Measurements from ENCODE around the gene GNG7.
"Not testable (repeated sequence)": the region's sequence is repeated elsewhere in the genome, so short reads cannot be mapped to it uniquely, and the experiment has no call there.

GNG7 gene

GRCh38 chr19:2584002-2584401, 118.5 kb downstream of the GNG7 start:
- no CpG with 5 or more reads among the region's 5 CpGs for WGBS (ENCODE audit: insufficient coverage, insufficient read length)
- Histone ChIP-seq H3K27ac (ENCODE audit: low read length) (no peak overlapping the region), H3K9me3 (ENCODE audit: control insufficient read depth, insufficient read depth, low read length) (no peaks in the 10 kb centered on the region), H3K4me1 (ENCODE audit: control insufficient read depth, insufficient read depth, low read length) (peaks cover 7% of the 10 kb centered on the region; the same call in 1 of the 2 replicates), H3K27me3 (ENCODE audit: control insufficient read depth, insufficient read depth, low read length) (no peaks in the 10 kb centered on the region), H3K36me3 (ENCODE audit: control insufficient read depth, insufficient read depth, low read length) (no peaks in the 10 kb centered on the region), H3K4me3 (ENCODE audit: low read length) (no peak overlapping the region)
- DNase-seq (ENCODE audit: low read depth, low spot score), result no peak

- WGBS (ENCODE audit: insufficient coverage, insufficient read length), result no CpG with 5 or more reads among the region's 6 CpGs
- Histone ChIP-seq H3K9me3 (ENCODE audit: control insufficient read depth, insufficient read depth, low read length) (no peaks in the 10 kb centered on the region), H3K27ac (ENCODE audit: low read length) (no peak overlapping the region), H3K4me1 (ENCODE audit: control insufficient read depth, insufficient read depth, low read length) (peaks cover 9% of the 10 kb centered on the region; the same call in 1 of the 2 replicates), H3K36me3 (ENCODE audit: control insufficient read depth, insufficient read depth, low read length) (no peaks in the 10 kb centered on the region), H3K27me3 (ENCODE audit: control insufficient read depth, insufficient read depth, low read length) (no peaks in the 10 kb centered on the region), H3K4me3 (ENCODE audit: low read length) (no peak overlapping the region)
- no peak for DNase-seq (ENCODE audit: low read depth, low spot score)
Measured at GRCh38 chr19:2582984-2583956, 119.2 kb downstream of the GNG7 start.

GRCh38 chr19:2580396-2580795, 122.1 kb downstream of the GNG7 start:
- not testable (repeated sequence) for H3K9me3 ChIP-seq (ENCODE audit: control insufficient read depth, insufficient read depth, low read length); H3K27me3 ChIP-seq (ENCODE audit: control insufficient read depth, insufficient read depth, low read length); H3K36me3 ChIP-seq (ENCODE audit: control insufficient read depth, insufficient read depth, low read length); H3K4me3 ChIP-seq (ENCODE audit: low read length); H3K27ac ChIP-seq (ENCODE audit: low read length); DNase-seq (ENCODE audit: low read depth, low spot score); H3K4me1 ChIP-seq (ENCODE audit: control insufficient read depth, insufficient read depth, low read length)
- WGBS (ENCODE audit: insufficient coverage, insufficient read length), result no CpG with 5 or more reads among the region's 5 CpGs

- Histone ChIP-seq H3K27ac (ENCODE audit: low read length) (no peak overlapping the region), H3K4me1 (ENCODE audit: control insufficient read depth, insufficient read depth, low read length) (peaks cover 1% of the 10 kb centered on the region; the same call in 1 of the 2 replicates), H3K36me3 (ENCODE audit: control insufficient read depth, insufficient read depth, low read length) (no peaks in the 10 kb centered on the region), H3K27me3 (ENCODE audit: control insufficient read depth, insufficient read depth, low read length) (no peaks in the 10 kb centered on the region), H3K4me3 (ENCODE audit: low read length) (no peak overlapping the region), H3K9me3 (ENCODE audit: control insufficient read depth, insufficient read depth, low read length) (no peaks in the 10 kb centered on the region)
- no CpG with 5 or more reads among the region's 14 CpGs for WGBS (ENCODE audit: insufficient coverage, insufficient read length)
- DNase-seq (ENCODE audit: low read depth, low spot score), result no peak
Measured at GRCh38 chr19:2579678-2580280, 122.7 kb downstream of the GNG7 start.

- H3K27me3 ChIP-seq (ENCODE audit: control insufficient read depth, insufficient read depth, low read length), result no peaks in the 10 kb centered on the region
- no peaks in the 10 kb centered on the region for H3K9me3 ChIP-seq (ENCODE audit: control insufficient read depth, insufficient read depth, low read length)
- DNase-seq (ENCODE audit: low read depth, low spot score), result no peak
- no peaks in the 10 kb centered on the region for H3K36me3 ChIP-seq (ENCODE audit: control insufficient read depth, insufficient read depth, low read length)
- peaks cover 1% of the 10 kb centered on the region; the same call in 1 of the 2 replicates for H3K4me1 ChIP-seq (ENCODE audit: control insufficient read depth, insufficient read depth, low read length)
- no peak overlapping the region for H3K27ac ChIP-seq (ENCODE audit: low read length)
- peak overlapping the region; percentile 43; the same call in 1 of the 2 replicates for H3K4me3 ChIP-seq (ENCODE audit: low read length)
- no CpG with 5 or more reads among the region's 47 CpGs for WGBS (ENCODE audit: insufficient coverage, insufficient read length)
Measured at GRCh38 chr19:2578901-2579677, 123.4 kb downstream of the GNG7 start.

DNA sequence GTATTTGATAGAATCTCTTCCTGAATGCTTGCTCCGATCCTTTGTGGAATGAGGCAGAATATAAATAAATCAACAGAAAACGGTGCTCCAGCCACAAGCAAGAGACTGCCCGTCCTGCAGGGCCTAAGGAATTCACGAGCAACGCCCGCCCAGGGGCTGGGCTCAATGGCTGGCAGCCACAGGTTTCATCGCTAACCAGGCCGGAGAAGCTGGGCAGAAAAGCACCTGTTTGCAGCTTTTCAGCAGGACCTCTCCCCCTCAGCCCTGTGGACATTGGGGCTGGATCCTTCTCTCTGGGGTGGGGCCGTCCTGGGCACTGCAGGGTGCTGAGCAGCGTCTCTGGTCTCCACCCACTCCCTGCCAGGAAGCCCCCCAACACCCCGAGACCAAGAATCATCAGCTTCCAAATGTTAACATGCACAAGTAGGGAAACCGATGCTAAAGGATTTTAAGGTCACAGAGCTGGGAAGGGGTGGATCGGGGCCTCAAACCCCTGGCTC, 124.1 kb downstream of the GNG7 start:
- H3K27ac ChIP-seq (ENCODE audit: low read length), result no peak overlapping the region
- peaks cover 1% of the 10 kb centered on the region; the same call in 1 of the 2 replicates for H3K4me1 ChIP-seq (ENCODE audit: control insufficient read depth, insufficient read depth, low read length)
- H3K27me3 ChIP-seq (ENCODE audit: control insufficient read depth, insufficient read depth, low read length), result no peaks in the 10 kb centered on the region
- H3K36me3 ChIP-seq (ENCODE audit: control insufficient read depth, insufficient read depth, low read length), result no peaks in the 10 kb centered on the region
- no peak for DNase-seq (ENCODE audit: low read depth, low spot score)
- H3K9me3 ChIP-seq (ENCODE audit: control insufficient read depth, insufficient read depth, low read length), result no peaks in the 10 kb centered on the region
- no CpG with 5 or more reads among the region's 13 CpGs for WGBS (ENCODE audit: insufficient coverage, insufficient read length)
- H3K4me3 ChIP-seq (ENCODE audit: low read length), result peak overlapping the region; percentile 43; the same call in 1 of the 2 replicates

DNA sequence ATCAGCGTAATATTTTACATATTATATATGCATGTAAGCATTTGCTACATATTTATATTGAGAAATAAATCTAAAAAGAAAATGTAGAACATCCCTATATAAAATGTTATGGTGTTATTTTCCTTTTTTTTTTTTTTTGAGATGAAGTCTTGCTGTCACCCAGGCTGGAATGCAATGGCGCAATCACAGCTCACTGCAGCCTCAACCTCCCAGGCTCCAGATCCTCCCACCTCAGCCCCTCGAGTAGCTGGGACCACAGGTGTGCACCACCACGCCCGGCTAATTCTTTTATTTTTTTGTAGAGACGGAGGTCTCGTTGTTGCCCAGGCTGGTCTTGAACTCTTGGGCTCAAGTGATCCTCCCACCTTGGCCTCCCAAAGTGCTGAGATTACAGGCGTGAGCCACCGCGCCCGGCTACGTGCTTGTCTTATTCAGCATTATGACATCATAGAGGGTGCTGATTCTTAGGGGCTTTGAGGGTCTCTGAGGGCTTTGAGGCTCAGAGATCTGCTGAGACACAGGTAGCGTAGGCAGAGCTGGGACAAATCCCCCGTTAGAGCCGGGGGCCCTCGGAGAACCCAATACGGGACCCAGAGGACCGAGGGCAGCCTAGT, 124.7 kb downstream of the GNG7 start:
- H3K4me1 ChIP-seq (ENCODE audit: control insufficient read depth, insufficient read depth, low read length), result peaks cover 1% of the 10 kb centered on the region; the same call in 1 of the 2 replicates
- no peak overlapping the region for H3K4me3 ChIP-seq (ENCODE audit: low read length)
- WGBS (ENCODE audit: insufficient coverage, insufficient read length), result no CpG with 5 or more reads among the region's 18 CpGs
- no peaks in the 10 kb centered on the region for H3K9me3 ChIP-seq (ENCODE audit: control insufficient read depth, insufficient read depth, low read length)
- H3K27me3 ChIP-seq (ENCODE audit: control insufficient read depth, insufficient read depth, low read length), result no peaks in the 10 kb centered on the region
- no peak for DNase-seq (ENCODE audit: low read depth, low spot score)
- H3K27ac ChIP-seq (ENCODE audit: low read length), result no peak overlapping the region
- no peaks in the 10 kb centered on the region for H3K36me3 ChIP-seq (ENCODE audit: control insufficient read depth, insufficient read depth, low read length)

DNA sequence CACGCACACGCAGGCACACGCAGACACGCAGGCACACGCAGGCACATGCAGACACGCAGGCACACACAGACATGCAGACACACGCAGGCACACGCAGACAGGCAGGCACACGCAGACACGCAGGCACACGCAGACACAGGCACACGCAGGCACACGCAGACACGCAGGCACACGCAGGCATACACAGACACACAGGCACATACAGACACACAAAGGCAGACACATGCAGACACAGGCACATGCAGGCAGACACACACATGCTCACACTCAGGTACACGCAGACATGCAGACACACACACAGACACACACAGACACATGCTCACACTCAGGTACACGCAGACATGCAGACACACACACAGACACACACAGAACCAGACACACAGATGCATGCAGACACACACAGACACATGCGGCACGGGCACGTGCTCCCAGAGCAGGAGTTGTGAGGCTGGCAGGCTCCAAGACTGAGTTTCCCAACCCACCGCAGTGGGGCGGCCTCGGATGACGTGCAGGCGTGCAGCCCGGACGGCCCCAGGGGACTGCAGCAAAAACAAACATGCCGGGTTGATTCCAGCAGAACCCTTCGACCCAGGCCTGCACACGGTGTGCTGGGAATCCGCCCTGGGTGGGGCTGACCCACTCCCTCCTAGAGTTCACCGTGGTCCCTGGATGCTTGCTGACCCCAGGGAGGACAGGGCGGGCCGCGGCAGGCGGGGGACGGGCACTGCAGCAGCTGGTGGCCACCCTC, 126.6 kb downstream of the GNG7 start:
- no peak overlapping the region for H3K4me3 ChIP-seq (ENCODE audit: low read length)
- H3K27ac ChIP-seq (ENCODE audit: low read length), result no peak overlapping the region
- no peaks in the 10 kb centered on the region for H3K9me3 ChIP-seq (ENCODE audit: control insufficient read depth, insufficient read depth, low read length)
- no peaks in the 10 kb centered on the region for H3K27me3 ChIP-seq (ENCODE audit: control insufficient read depth, insufficient read depth, low read length)
- H3K4me1 ChIP-seq (ENCODE audit: control insufficient read depth, insufficient read depth, low read length), result 0 out of 2 replicates have a peak, but pooled peaks cover 1% of the 10 kb centered on the region
- no peak for DNase-seq (ENCODE audit: low read depth, low spot score)
- no CpG with 5 or more reads among the region's 37 CpGs for WGBS (ENCODE audit: insufficient coverage, insufficient read length)
- no peaks in the 10 kb centered on the region for H3K36me3 ChIP-seq (ENCODE audit: control insufficient read depth, insufficient read depth, low read length)

GRCh38 chr19:2574971-2575630, 127.4 kb downstream of the GNG7 start:
- DNase-seq (ENCODE audit: low read depth, low spot score), result no peak
- H3K27me3 ChIP-seq (ENCODE audit: control insufficient read depth, insufficient read depth, low read length), result no peaks in the 10 kb centered on the region
- H3K4me3 ChIP-seq (ENCODE audit: low read length), result no peak overlapping the region
- H3K36me3 ChIP-seq (ENCODE audit: control insufficient read depth, insufficient read depth, low read length), result no peaks in the 10 kb centered on the region
- no peaks in the 10 kb centered on the region for H3K9me3 ChIP-seq (ENCODE audit: control insufficient read depth, insufficient read depth, low read length)
- 0 out of 2 replicates have a peak, but pooled peaks cover 1% of the 10 kb centered on the region for H3K4me1 ChIP-seq (ENCODE audit: control insufficient read depth, insufficient read depth, low read length)
- H3K27ac ChIP-seq (ENCODE audit: low read length), result no peak overlapping the region
- no CpG with 5 or more reads among the region's 19 CpGs for WGBS (ENCODE audit: insufficient coverage, insufficient read length)

All from iPS DF 6.9 (cell line).